Endothelial cell (in vitro differentiated cells): Measurements from ENCODE around the gene CYP4F8. TPM values are rescaled to one million over a fixed set of nuclear protein-coding genes. Genes with fewer than 3 reads are reported as not detected.

Experiments
- DNase-seq: peaks from one replicate; pipeline ENCODE4 v3.0.0; 2021; ENCODE audit warnings: low spot score
- H3K27ac Mint-ChIP-seq: one replicate; pipeline ENCODE4 v1.8.0; 2021; ENCODE audit warnings: mixed read lengths, inconsistent platforms; ENCODE audit not compliant: unreplicated experiment
- H3K27me3 Mint-ChIP-seq: one replicate; pipeline ENCODE4 v1.8.0; 2021; ENCODE audit warnings: mild to moderate bottlenecking, moderate library complexity, mixed read lengths, inconsistent platforms; ENCODE audit not compliant: unreplicated experiment
- H3K36me3 Mint-ChIP-seq: one replicate; pipeline ENCODE4 v1.8.0; 2021; ENCODE audit warnings: mild to moderate bottlenecking, low read depth, mixed read lengths, inconsistent platforms; ENCODE audit not compliant: unreplicated experiment
- H3K4me1 Mint-ChIP-seq: one replicate; pipeline ENCODE4 v1.8.0; 2021; ENCODE audit warnings: mild to moderate bottlenecking, mixed read lengths, inconsistent platforms; ENCODE audit not compliant: unreplicated experiment
- H3K4me3 Mint-ChIP-seq: one replicate; pipeline ENCODE4 v1.8.0; 2021; ENCODE audit warnings: mild to moderate bottlenecking, mixed read lengths, inconsistent platforms; ENCODE audit not compliant: unreplicated experiment
- H3K9me3 Mint-ChIP-seq: one replicate; pipeline ENCODE4 v1.8.0; 2021; ENCODE audit warnings: mixed read lengths, inconsistent platforms; ENCODE audit not compliant: unreplicated experiment
- total RNA-seq: library from RNA; stranded (reverse); fragmentation: NEBNext Ultra II Directional; extraction: Animal tissue kit (Norgen Biotek cat#: 25700); gene quantifications from one replicate; pipeline ENCODE4 v1.2.1, GENCODE V29; 2021; ENCODE audit not compliant: unreplicated experiment
- TF ChIP-seq, protein P1 (sequence below): fragments of 200-600 bp; sonication (generic); IDR thresholded peaks from one replicate; pipeline ENCODE4 v1.5.0; 2021; ENCODE audit warnings: antibody characterized with exemption; ENCODE audit not compliant: unreplicated experiment

CYP4F8 gene
- total RNA-seq, 1 donor from 2014 or later, result not detected

DNA sequence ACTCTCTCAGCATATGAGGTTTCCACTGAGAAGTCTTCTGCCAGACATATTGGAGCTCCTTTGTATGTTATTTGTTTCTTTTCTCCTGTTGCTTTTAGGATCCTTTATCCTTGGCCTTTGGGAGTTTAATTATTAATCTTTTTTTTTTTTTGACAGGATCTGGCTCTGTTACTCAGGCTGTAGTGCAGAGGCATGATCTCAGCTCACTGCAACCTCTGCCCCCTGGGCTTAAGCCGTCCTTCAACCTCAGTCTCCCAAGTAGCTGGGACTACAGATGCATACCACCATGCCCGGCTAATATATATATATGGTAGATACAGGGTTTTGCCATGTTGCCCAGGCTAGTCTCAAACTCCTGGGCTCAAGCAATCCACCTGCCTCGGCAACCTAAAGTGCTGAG lies 19.1 kb downstream of the CYP4F8 start:
- Mint-ChIP-seq H3K4me1 (no peaks in the 10 kb centered on the region), H3K27me3 (peaks cover 3% of the 10 kb centered on the region), H3K36me3 (peaks cover 8% of the 10 kb centered on the region), H3K27ac (no peak overlapping the region), H3K4me3 (no peak overlapping the region), H3K9me3 (peaks cover 25% of the 10 kb centered on the region)
- no peak for DNase-seq
- TF ChIP-seq, protein P1, sequence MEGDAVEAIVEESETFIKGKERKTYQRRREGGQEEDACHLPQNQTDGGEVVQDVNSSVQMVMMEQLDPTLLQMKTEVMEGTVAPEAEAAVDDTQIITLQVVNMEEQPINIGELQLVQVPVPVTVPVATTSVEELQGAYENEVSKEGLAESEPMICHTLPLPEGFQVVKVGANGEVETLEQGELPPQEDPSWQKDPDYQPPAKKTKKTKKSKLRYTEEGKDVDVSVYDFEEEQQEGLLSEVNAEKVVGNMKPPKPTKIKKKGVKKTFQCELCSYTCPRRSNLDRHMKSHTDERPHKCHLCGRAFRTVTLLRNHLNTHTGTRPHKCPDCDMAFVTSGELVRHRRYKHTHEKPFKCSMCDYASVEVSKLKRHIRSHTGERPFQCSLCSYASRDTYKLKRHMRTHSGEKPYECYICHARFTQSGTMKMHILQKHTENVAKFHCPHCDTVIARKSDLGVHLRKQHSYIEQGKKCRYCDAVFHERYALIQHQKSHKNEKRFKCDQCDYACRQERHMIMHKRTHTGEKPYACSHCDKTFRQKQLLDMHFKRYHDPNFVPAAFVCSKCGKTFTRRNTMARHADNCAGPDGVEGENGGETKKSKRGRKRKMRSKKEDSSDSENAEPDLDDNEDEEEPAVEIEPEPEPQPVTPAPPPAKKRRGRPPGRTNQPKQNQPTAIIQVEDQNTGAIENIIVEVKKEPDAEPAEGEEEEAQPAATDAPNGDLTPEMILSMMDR, result no peak

DNA sequence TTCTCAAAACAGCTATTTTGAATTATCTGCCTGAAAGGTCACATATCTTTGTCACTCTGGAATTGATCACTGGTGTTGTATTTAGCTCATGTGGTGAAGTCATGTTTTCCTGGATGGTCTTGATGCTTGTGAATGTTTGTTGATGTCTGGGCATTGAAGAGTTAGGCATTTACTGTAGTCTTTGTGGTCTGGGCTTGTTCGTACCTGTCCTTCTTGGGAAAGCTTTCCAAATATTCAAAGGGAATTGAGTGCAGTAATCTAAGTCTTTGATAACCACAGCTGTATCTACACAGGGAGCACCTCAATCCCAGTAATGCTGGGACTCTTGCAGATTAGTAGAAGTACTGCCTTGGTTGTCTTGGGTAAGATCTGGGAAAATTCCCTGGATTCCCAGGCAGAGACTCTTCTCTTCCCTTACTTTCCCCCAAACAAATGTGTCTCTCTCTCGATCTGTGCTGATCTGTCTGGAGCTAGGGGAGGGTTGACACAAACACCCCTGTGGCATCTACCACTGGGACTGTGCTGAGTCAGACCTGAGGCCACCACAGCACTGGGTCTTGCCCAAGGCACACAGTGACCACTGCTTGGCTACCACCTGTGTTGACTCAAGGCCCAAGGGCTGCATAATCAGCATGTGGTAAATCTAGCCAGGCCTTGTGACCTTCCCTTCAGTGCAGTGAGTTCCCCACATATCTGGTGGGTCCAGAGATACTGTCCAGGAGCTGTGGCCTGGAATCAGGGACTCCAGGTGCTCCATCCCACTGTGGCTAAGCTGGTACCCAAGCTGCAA lies 20.2 kb downstream of the CYP4F8 start:
- peaks cover 5% of the 10 kb centered on the region for H3K27me3 Mint-ChIP-seq
- no peak overlapping the region for H3K27ac Mint-ChIP-seq
- H3K36me3 Mint-ChIP-seq, result peaks cover 6% of the 10 kb centered on the region
- no peaks in the 10 kb centered on the region for H3K4me1 Mint-ChIP-seq
- TF ChIP-seq, protein P1, result no peak
- no peak overlapping the region for H3K4me3 Mint-ChIP-seq
- H3K9me3 Mint-ChIP-seq, result peaks cover 31% of the 10 kb centered on the region
- DNase-seq, result no peak

DNA sequence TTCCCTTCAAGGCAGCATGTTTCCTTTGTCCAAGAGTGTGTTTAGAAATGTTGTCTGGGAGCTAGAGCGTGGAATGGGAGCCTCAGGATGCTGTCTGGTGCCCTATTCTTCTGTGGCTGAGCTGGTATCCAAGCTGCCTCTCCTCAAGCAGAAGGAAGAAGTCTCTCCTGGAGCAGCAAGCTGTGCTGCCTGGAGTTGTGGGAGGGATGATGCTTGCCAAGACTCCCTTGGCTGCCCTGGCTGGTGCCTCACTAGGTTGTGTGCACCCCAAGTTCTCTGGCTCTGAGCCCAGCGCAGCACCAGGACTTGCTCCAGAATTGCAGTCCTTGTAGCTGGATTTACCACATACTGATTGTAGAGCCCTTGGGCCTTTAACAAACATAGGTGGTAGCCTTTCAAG lies 21.0 kb downstream of the CYP4F8 start:
- H3K27ac Mint-ChIP-seq, result no peak overlapping the region
- TF ChIP-seq, protein P1, result no peak
- no peak for DNase-seq

DNA sequence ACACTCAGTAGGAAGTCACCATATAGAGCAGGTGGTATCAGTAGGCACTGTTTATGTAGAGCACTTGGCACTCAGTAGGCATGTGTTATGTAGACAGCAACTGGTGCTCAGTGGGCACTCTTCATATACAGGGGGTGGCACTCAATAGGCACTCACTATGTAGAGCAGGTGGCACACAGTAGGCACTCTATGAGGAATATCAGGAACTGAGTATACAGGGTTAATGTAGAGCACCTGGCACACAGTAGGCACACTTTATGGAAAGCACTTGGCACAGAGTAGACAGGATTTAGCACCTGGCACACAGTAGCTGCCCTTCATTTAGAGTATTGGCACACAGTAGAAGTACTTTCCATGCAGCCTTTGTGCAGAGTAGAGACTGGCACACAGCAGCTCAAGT lies 24.6 kb downstream of the CYP4F8 start:
- H3K36me3 Mint-ChIP-seq, result peaks cover 20% of the 10 kb centered on the region
- no peak overlapping the region for H3K4me3 Mint-ChIP-seq
- H3K27ac Mint-ChIP-seq, result no peak overlapping the region
- H3K9me3 Mint-ChIP-seq, result peaks cover 44% of the 10 kb centered on the region
- TF ChIP-seq, protein P1, result no peak
- no peaks in the 10 kb centered on the region for H3K4me1 Mint-ChIP-seq
- H3K27me3 Mint-ChIP-seq, result peaks cover 19% of the 10 kb centered on the region
- DNase-seq, result no peak

More for the DNA sequence above, 21.0 kb downstream of the CYP4F8 start:
- H3K9me3 Mint-ChIP-seq, result peaks cover 29% of the 10 kb centered on the region
- peaks cover 7% of the 10 kb centered on the region for H3K27me3 Mint-ChIP-seq
- H3K4me1 Mint-ChIP-seq, result no peaks in the 10 kb centered on the region
- H3K4me3 Mint-ChIP-seq, result no peak overlapping the region
- peaks cover 3% of the 10 kb centered on the region for H3K36me3 Mint-ChIP-seq

DNA sequence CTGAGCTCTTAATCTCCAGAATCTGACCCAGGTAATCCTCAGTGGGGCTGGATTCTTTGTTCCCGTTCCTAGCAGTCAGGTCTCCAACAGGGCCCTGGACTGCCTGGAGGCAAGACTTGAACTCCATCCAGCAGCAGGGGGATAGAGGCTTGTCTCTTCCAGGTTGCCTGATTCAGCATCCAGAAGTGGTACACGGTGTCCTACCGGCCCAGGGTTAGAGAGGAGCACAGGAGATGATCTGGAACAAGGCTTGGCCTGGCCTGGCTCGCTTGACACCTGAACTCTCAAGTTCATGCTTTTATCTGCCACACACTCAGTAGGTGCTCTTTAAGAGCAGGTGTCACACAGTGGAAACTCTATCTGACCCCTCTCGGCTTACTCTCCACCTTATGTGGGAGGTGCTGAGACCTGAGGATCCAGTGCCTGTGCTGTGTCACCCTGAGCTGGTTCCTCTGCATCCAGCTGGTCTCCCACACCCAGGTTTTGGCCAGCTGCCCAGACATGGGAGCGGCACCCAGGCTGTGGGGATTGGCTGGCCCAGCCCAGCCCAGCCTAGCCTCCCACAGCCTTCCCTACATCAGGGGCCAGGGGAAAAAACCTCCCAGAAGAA lies 25.4 kb downstream of the CYP4F8 start, which contains the start of gene CYP4F3:
TSS of gene CYP4F3 (plus strand) at position 604 of the 610 bp plus-strand sequence. CDS start 519 bp downstream, outside the sequence.
- no peak for DNase-seq
- H3K36me3 Mint-ChIP-seq, result peaks cover 26% of the 10 kb centered on the region
- peaks cover 20% of the 10 kb centered on the region for H3K27me3 Mint-ChIP-seq
- TF ChIP-seq, protein P1, result no peak
- no peak within 1 kb of the TSS for H3K4me3 Mint-ChIP-seq
- no peaks in the 10 kb centered on the region for H3K4me1 Mint-ChIP-seq
- peaks cover 45% of the 10 kb centered on the region for H3K9me3 Mint-ChIP-seq
- no peak within 1 kb of the TSS for H3K27ac Mint-ChIP-seq
